Transverse colon (tissue), 4 donors: ENCODE measurements around the gene LGR6.

Experiments
- EP300 ChIP-seq: sonication (generic); formaldehyde crosslinking; IDR thresholded peaks from one replicate; pipeline ENCODE4 v1.6.1; 2017; ENCODE audit warnings: antibody characterized with exemption, low read depth
- POLR2AphosphoS5 ChIP-seq, 3 donors: sonication (generic); formaldehyde crosslinking; IDR thresholded peaks; one replicate each; pipeline ENCODE4 v1.6.1; 2016; ENCODE audit warnings: antibody characterized with exemption in 3 of 3
- TF ChIP-seq, protein P1 (sequence below), 5 experiments: fragments of 200-600 bp in 3 of 5; fragments of 450-650 bp in 2 of 5; sonication (generic) in 3 of 5; IDR thresholded peaks; 1 replicate in 2 of 5; 2 replicates in 3 of 5; pipeline ENCODE4 v1.5.1; 2016 to 2017; ENCODE audit warnings: antibody characterized with exemption in 5 of 5, inconsistent platforms in 3 of 5, mild to moderate bottlenecking in 2 of 5, moderate library complexity in 1 of 5

DNA sequence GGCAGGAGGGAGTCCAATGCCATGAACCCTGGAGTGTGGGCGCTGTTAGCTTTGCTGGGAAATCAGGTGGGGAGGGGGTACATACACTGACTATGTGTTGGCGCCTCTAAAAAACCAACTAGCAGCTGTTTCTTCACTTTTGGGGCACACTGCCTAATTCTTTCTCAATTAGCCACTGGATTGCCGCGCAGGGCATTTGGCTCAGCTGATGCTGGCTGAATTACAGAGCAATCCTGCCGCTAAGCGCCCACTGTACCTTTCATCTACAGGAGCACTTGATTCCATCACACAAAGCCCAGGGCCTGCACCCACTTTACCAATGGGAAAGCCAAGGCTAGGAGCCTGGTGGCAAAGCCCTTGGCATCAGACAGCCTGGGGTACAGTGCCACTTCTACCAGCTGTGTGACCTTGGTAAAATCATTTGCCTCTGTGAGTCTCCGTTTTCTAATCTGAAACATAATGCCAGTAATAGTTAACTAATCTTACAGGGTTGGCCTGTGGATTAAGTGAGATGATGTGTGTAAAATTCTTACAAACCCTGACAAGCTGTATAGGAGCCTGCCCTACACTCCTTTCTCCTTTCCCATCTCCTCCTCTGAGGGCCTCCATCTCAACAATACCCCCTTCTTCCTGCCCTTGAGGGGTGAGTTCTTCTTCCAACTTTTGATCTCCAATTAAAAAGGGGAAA is 89.1 kb downstream of the LGR6 start:
- TF ChIP-seq, protein P1, sequence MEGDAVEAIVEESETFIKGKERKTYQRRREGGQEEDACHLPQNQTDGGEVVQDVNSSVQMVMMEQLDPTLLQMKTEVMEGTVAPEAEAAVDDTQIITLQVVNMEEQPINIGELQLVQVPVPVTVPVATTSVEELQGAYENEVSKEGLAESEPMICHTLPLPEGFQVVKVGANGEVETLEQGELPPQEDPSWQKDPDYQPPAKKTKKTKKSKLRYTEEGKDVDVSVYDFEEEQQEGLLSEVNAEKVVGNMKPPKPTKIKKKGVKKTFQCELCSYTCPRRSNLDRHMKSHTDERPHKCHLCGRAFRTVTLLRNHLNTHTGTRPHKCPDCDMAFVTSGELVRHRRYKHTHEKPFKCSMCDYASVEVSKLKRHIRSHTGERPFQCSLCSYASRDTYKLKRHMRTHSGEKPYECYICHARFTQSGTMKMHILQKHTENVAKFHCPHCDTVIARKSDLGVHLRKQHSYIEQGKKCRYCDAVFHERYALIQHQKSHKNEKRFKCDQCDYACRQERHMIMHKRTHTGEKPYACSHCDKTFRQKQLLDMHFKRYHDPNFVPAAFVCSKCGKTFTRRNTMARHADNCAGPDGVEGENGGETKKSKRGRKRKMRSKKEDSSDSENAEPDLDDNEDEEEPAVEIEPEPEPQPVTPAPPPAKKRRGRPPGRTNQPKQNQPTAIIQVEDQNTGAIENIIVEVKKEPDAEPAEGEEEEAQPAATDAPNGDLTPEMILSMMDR (IDR thresholded peaks at IDR 0.05), result no peak
- TF ChIP-seq EP300 (no peak), POLR2AphosphoS5 (IDR thresholded peaks at IDR 0.05) (no peak)
